Measurements from ENCODE around the gene PDE11A.

The PDE11A gene

DNA sequence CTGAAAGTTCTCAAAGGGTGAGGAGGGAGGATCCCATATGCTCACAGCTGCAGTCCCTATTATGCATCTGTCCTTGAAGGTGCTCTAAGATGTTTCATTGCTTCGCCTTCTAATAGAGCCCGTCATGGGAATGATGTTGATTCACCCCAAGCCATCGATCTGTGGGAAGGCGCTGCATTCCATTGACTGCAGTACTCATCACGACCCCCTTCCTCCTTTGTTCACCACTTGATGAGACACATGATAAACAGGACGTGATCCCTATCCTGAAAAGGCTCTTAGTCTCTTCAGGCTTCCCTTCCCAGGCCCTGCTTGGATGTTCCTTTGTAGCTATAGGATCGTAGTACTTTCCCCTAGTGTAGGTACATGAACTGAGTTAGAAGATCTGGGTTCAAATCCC, 498.2 kb downstream of the PDE11A start:
- ATAC-seq (replicated peaks) (no peak), DNase-seq (no peak)
- Mint-ChIP-seq H3K9me3 (no peaks in the 10 kb centered on the region), H3K4me3 (no peak overlapping the region), H3K27ac (no peak overlapping the region), H3K36me3 (ENCODE audit: insufficient read depth) (no peaks in the 10 kb centered on the region), H3K4me1 (ENCODE audit: low read depth in 2 of 2) (no peaks in the 10 kb centered on the region), H3K27me3 (peaks cover 2 to 5% of the 10 kb centered on the region in 2 donors)

Measured in effector memory CD8-positive, alpha-beta T cell (primary cell).